Cardiac fibroblast (primary cell): ENCODE data around the gene NEAT1.
"Not testable (repeated sequence)": the region's sequence is repeated elsewhere in the genome, so short reads cannot be mapped to it uniquely, and the experiment has no call there.

ENCODE experiments used
- DNase-seq, 2 donors: peaks; one replicate each; pipeline versions ENCODE4 v3.0.0 to v3.0.0-alpha.2; 2010; ENCODE audit warnings: low read depth in 2 of 2
- H3K4me3 ChIP-seq, 2 donors: replicated peaks in 1 of 2; 1 replicate in 1 of 2; 2 replicates in 1 of 2; pipeline ENCODE4 v1.5.1; 2011; ENCODE audit warnings: low read depth in 2 of 2, low read length in 2 of 2, mild to moderate bottlenecking in 2 of 2, moderate library complexity in 1 of 2
- TF ChIP-seq, protein P1 (sequence below): IDR thresholded peaks from one replicate; pipeline ENCODE4 v1.5.1; 2011; ENCODE audit warnings: low read depth, mild to moderate bottlenecking, low read length, inconsistent platforms

Gene NEAT1

GRCh38 chr11:65410936-65411680 lies 11.5 kb upstream of the NEAT1 start:
- H3K4me3 ChIP-seq = no peak overlapping the region
- TF ChIP-seq, protein P1, sequence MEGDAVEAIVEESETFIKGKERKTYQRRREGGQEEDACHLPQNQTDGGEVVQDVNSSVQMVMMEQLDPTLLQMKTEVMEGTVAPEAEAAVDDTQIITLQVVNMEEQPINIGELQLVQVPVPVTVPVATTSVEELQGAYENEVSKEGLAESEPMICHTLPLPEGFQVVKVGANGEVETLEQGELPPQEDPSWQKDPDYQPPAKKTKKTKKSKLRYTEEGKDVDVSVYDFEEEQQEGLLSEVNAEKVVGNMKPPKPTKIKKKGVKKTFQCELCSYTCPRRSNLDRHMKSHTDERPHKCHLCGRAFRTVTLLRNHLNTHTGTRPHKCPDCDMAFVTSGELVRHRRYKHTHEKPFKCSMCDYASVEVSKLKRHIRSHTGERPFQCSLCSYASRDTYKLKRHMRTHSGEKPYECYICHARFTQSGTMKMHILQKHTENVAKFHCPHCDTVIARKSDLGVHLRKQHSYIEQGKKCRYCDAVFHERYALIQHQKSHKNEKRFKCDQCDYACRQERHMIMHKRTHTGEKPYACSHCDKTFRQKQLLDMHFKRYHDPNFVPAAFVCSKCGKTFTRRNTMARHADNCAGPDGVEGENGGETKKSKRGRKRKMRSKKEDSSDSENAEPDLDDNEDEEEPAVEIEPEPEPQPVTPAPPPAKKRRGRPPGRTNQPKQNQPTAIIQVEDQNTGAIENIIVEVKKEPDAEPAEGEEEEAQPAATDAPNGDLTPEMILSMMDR = no peak
- DNase-seq = no peak

- TF ChIP-seq, protein P1 = no peak
- DNase-seq = no peak
- H3K4me3 ChIP-seq = no peak overlapping the region
Observed at GRCh38 chr11:65411681-65412070, 10.9 kb upstream of the NEAT1 start.

DNA sequence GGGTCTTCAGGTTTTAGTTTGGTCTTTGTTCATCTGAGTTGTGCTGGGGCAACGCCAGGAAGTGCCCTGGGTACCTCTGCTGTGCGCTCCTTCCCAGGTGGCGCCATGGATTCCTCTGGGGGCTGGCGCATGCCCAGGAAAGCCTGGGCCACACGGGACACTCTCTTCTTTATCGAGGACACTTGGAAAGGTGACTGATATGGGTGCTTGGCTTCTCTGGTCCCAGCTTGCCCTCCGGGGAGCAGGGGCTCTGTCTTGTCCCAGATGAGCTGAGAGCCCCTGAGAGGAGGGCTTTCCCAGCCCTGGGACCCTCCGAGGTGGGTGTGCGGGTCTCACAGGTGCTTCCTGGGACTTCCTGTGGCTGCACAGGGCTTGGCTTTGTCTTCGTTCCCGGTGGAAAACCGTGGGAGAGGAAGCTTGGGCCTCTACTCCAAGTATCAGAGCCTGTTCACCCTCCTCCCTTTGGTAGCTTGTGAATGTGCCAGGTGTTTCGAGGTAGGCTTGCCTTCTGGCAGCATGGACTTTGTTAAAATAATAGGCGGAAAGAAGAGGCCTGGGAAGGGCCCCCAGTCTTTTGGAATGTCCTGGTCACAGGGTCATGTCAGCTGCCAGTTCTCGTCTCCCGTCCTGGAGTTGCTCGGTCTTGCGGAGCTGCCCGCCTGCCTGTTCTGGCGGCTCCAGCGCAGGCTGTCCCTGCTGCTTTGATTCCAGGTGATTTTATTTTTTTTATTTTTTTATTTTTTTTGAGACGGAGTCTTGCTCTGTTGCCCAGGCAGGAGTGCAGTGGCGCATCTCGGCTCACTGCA lies 10.1 kb upstream of the NEAT1 start:
- TF ChIP-seq, protein P1 = no peak
- no peak for DNase-seq
- H3K4me3 ChIP-seq = no peak overlapping the region

GRCh38 chr11:65413077-65413664 lies 9.4 kb upstream of the NEAT1 start:
- DNase-seq, H3K4me3 ChIP-seq: not testable (repeated sequence)

DNA sequence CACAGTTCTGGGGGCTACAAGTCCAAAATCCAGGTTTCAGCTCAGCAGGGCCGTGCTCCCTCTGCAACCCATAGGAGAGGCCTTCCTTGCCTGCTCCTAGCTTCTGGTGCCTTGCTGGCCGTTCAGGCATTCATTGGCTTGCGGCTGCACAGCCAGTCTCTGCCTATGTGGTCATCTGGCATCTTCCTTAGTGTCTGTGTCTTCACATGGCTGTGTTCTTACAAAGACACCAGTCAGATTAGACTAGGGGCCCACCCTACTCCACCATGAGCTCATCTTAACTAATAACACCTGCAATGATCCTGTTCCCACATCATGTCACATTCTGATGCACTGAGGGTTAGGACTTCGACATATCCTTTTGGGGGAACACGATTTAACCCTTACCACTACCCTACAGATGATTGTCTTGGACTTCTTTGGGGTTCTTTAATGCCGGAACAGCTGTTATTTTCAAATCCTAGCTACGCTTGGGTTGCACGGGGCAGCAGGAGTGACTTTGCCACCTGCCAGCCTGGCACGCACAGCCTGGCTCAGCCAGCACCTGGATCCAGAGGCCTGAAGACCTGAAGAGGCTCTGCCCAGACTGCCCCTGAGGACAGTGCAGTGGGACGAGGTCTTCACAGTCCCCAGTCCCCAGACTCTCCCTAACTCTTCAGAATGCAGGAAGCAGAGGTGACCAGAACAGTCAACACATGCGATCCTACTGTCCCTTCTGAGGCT lies 7.7 kb upstream of the NEAT1 start:
- TF ChIP-seq, protein P1 = no peak
- DNase-seq = peak; percentile 16 to 22
- H3K4me3 ChIP-seq = no peak overlapping the region

- H3K4me3 ChIP-seq = peak overlapping the region in 1 of 2 donors; percentile 36
- DNase-seq = no peak
- TF ChIP-seq, protein P1 = no peak
Observed at GRCh38 chr11:65415499-65416340, 6.9 kb upstream of the NEAT1 start.
